Peyer's patch (tissue), 4 donors: Measurements from ENCODE around the gene ZNF705A.
"Not testable (repeated sequence)": the region's sequence is repeated elsewhere in the genome, so short reads cannot be mapped to it uniquely, and the experiment has no call there.

Experiments used
- POLR2A ChIP-seq, 2 donors: fragments of 450-650 bp; IDR thresholded peaks; one replicate each; pipeline ENCODE4 v1.5.1; 2017; ENCODE audit warnings: antibody characterized with exemption in 2 of 2, mild to moderate bottlenecking in 2 of 2, moderate library complexity in 2 of 2
- TF ChIP-seq, protein P1 (sequence below), 6 experiments: fragments of 450-650 bp in 4 of 6; fragments of 200-600 bp in 2 of 6; sonication (generic) in 1 of 6; IDR thresholded peaks; one replicate each; pipeline ENCODE4 v1.5.1; 2017 to 2019; ENCODE audit warnings: antibody characterized with exemption in 6 of 6, mild to moderate bottlenecking in 3 of 6, moderate library complexity in 1 of 6

DNA sequence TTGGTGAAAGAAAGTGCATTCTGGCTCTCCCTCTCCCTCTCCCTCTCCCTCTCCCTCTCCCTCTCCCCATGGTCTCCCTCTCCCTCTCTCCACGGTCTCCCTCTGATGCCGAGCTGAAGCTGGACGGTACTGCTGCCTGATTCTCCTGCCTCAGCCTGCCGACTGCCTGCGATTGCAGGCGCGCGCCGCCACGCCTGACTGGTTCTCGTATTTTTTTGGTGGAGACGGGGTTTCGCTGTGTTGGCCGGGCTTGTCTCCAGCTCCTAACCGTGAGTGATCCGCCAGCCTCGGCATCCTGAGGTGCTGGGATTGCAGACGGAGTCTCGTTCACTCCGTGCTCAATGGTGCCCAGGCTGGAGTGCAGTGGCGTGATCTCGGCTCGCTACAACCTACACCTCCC lies 26.5 kb downstream of the ZNF705A start:
- TF ChIP-seq, protein P1, sequence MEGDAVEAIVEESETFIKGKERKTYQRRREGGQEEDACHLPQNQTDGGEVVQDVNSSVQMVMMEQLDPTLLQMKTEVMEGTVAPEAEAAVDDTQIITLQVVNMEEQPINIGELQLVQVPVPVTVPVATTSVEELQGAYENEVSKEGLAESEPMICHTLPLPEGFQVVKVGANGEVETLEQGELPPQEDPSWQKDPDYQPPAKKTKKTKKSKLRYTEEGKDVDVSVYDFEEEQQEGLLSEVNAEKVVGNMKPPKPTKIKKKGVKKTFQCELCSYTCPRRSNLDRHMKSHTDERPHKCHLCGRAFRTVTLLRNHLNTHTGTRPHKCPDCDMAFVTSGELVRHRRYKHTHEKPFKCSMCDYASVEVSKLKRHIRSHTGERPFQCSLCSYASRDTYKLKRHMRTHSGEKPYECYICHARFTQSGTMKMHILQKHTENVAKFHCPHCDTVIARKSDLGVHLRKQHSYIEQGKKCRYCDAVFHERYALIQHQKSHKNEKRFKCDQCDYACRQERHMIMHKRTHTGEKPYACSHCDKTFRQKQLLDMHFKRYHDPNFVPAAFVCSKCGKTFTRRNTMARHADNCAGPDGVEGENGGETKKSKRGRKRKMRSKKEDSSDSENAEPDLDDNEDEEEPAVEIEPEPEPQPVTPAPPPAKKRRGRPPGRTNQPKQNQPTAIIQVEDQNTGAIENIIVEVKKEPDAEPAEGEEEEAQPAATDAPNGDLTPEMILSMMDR (IDR thresholded peaks at IDR 0.05): not testable (repeated sequence)
- TF ChIP-seq POLR2A (IDR thresholded peaks at IDR 0.05): not testable (repeated sequence)
